Keratinocyte (primary cell): ENCODE measurements around the gene AMZ1. TPM values are rescaled to one million over a fixed set of nuclear protein-coding genes. Genes with fewer than 3 reads are reported as not detected.

Experiments used
- DNase-seq: peaks from one replicate; pipeline ENCODE4 v3.0.0-alpha.2; 2011; ENCODE audit warnings: low read depth, missing footprints, low spot score
- FAIRE-seq: peaks from 2 replicates; lab custom pipeline; 2011; peaks lifted over from hg19 to GRCh38; lab: Jason Lieb, UNC
- H2AFZ ChIP-seq: 2 replicates; pipeline ENCODE4 v1.6.0; 2012; ENCODE audit warnings: low read length, control low read depth, inconsistent platforms; ENCODE audit not compliant: control insufficient read depth
- H3K27ac ChIP-seq: 2 replicates; pipeline ENCODE4 v1.5.1; 2011; ENCODE audit warnings: low read length; ENCODE audit not compliant: control insufficient read depth, insufficient read depth
- H3K27me3 ChIP-seq: 3 replicates; pipeline ENCODE4 v1.6.0; 2011; ENCODE audit warnings: low read length; ENCODE audit not compliant: control insufficient read depth, insufficient read depth; ENCODE audit errors: extremely low read depth
- H3K36me3 ChIP-seq, 2 experiments: 2 replicates in 1 of 2; 3 replicates in 1 of 2; pipeline ENCODE4 v1.5.1; 2011; ENCODE audit warnings: low read length in 2 of 2, mild to moderate bottlenecking in 1 of 2; ENCODE audit not compliant: control insufficient read depth in 2 of 2, insufficient read depth in 2 of 2; ENCODE audit errors: extremely low read depth in 1 of 2
- H3K4me1 ChIP-seq: 3 replicates; pipeline ENCODE4 v1.5.1; 2011; ENCODE audit warnings: low read length; ENCODE audit not compliant: control insufficient read depth, insufficient read depth; ENCODE audit errors: extremely low read depth
- H3K4me2 ChIP-seq: 3 replicates; pipeline ENCODE4 v1.6.0; 2011; ENCODE audit warnings: low read depth, low read length; ENCODE audit not compliant: control insufficient read depth, insufficient read depth; ENCODE audit errors: extremely low read depth
- H3K4me3 ChIP-seq, 3 experiments: fragments of 200-600 bp in 1 of 3; sonication (generic) in 1 of 3; 2 replicates in 2 of 3; 3 replicates in 1 of 3; pipeline ENCODE4 v1.5.1; 2011 to 2016; ENCODE audit warnings: low read length in 3 of 3, mild to moderate bottlenecking in 3 of 3, control low read depth in 2 of 3, inconsistent platforms in 1 of 3, low read depth in 1 of 3, mixed read lengths in 1 of 3, mixed run types in 1 of 3, moderate library complexity in 1 of 3; ENCODE audit not compliant: control insufficient read depth in 2 of 3, insufficient read depth in 2 of 3; ENCODE audit errors: extremely low read depth in 1 of 3
- H3K79me2 ChIP-seq: 2 replicates; pipeline ENCODE4 v1.6.0; 2012; ENCODE audit warnings: low read length; ENCODE audit not compliant: control insufficient read depth, insufficient read depth
- H3K9ac ChIP-seq: 3 replicates; pipeline ENCODE4 v1.6.0; 2011; ENCODE audit warnings: low read length; ENCODE audit not compliant: control insufficient read depth, insufficient read depth; ENCODE audit errors: extremely low read depth
- H3K9me1 ChIP-seq: 3 replicates; pipeline ENCODE4 v1.6.0; 2011; ENCODE audit warnings: low read length; ENCODE audit not compliant: control insufficient read depth, insufficient read depth; ENCODE audit errors: extremely low read depth
- H3K9me3 ChIP-seq: 2 replicates; pipeline ENCODE4 v1.5.1; 2012; ENCODE audit warnings: low read depth, low read length; ENCODE audit not compliant: control insufficient read depth
- H4K20me1 ChIP-seq: 3 replicates; pipeline ENCODE4 v1.6.0; 2011; ENCODE audit warnings: low read length; ENCODE audit not compliant: control insufficient read depth, insufficient read depth; ENCODE audit errors: extremely low read depth
- EZH2 ChIP-seq: IDR thresholded peaks from one replicate; pipeline ENCODE4 v1.6.1; 2012; ENCODE audit warnings: inconsistent platforms, mild to moderate bottlenecking, low read length, moderate library complexity
- dilution Hi-C: fragments of 300-500 bp; cut with MboI; formaldehyde crosslinking; loops from one replicate; pipeline ENCODE4 v1.7.0; 2020; ENCODE audit warnings: low sequenced_read_pairs; ENCODE audit not compliant: extremely low pct_ligation_motif_present
- polyA plus RNA-seq, 5 experiments: library from polyadenylated mRNA; depleted of rRNA in 3 of 5; stranded (reverse) in 3 of 5; stranded (forward) in 1 of 5; unstranded in 1 of 5; fragments of >200 nt; gene quantifications; 1 replicate in 1 of 5; 2 replicates in 3 of 5; 3 replicates in 1 of 5; pipeline versions ENCODE4 v1.2.1 to v1.2.3, GENCODE V29; 2011 to 2012; ENCODE audit warnings: missing spikeins in 2 of 5, low read depth in 1 of 5, low replicate concordance in 1 of 5
- TF ChIP-seq, protein P1 (sequence below), 3 experiments: IDR thresholded peaks in 1 of 3; conservative IDR thresholded peaks in 1 of 3; optimal IDR thresholded peaks in 1 of 3; 2 replicates in 2 of 3; 3 replicates in 1 of 3; pipeline versions ENCODE3 to v1.5.1; 2011; ENCODE audit warnings: low read length in 3 of 3, mild to moderate bottlenecking in 3 of 3, moderate library complexity in 2 of 3, control low read depth in 1 of 3, inconsistent platforms in 1 of 3; ENCODE audit not compliant: insufficient read depth in 2 of 3; ENCODE audit errors: extremely low read depth in 1 of 3

The AMZ1 gene
- polyA plus RNA-seq, 1 donor (not counting 4 experiments of a cell fraction or from before 2014, with no cell fraction given), result 0.04 TPM

DNA sequence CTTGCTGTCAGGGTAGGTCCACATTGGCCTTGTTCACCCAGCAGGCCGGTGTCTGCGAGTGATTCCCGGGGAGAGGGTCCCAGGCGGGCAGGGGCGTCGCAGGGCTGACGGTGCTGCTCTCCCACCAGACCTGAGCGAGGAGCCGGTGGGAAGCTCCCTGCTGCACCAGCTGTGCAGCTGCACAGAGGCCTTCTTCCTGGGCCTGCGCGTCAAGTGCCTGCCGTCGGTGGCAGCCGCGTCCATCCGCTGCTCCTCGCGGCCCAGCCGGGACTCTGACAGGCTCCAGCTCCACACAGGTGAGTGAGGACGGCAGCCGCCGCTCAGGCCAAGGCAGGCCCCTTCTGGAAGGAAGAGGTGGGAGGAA lies 14.6 kb downstream of the AMZ1 start:
- Histone ChIP-seq H3K27ac (no peak overlapping the region), H3K9me1 (no peaks in the 10 kb centered on the region), H3K79me2 (no peaks in the 10 kb centered on the region), H4K20me1 (no peaks in the 10 kb centered on the region), H3K9me3 (no peaks in the 10 kb centered on the region), H3K4me3 (no peak overlapping the region), H3K9ac (no peak overlapping the region), H3K4me1 (no peaks in the 10 kb centered on the region), H3K27me3 (peaks cover 9% of the 10 kb centered on the region), H2AFZ (no peak overlapping the region), H3K4me2 (no peak overlapping the region), H3K36me3 (no peaks in the 10 kb centered on the region)
- FAIRE-seq (no peak), DNase-seq (no peak)
- dilution Hi-C loops, result no loop called here
- no peak for TF ChIP-seq EZH2
- TF ChIP-seq, protein P1, sequence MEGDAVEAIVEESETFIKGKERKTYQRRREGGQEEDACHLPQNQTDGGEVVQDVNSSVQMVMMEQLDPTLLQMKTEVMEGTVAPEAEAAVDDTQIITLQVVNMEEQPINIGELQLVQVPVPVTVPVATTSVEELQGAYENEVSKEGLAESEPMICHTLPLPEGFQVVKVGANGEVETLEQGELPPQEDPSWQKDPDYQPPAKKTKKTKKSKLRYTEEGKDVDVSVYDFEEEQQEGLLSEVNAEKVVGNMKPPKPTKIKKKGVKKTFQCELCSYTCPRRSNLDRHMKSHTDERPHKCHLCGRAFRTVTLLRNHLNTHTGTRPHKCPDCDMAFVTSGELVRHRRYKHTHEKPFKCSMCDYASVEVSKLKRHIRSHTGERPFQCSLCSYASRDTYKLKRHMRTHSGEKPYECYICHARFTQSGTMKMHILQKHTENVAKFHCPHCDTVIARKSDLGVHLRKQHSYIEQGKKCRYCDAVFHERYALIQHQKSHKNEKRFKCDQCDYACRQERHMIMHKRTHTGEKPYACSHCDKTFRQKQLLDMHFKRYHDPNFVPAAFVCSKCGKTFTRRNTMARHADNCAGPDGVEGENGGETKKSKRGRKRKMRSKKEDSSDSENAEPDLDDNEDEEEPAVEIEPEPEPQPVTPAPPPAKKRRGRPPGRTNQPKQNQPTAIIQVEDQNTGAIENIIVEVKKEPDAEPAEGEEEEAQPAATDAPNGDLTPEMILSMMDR (optimal IDR thresholded peaks at IDR 0.05 in 1 of 3, IDR thresholded peaks at IDR 0.05 in 1 of 3, conservative IDR thresholded peaks at IDR 0.05 in 1 of 3; ENCODE audit: extremely low read depth in 1 of 3, insufficient read depth in 2 of 3, low read length in 3 of 3), result no peak

GRCh38 chr7:2705371-2706096 lies 17.5 kb downstream of the AMZ1 start:
- Histone ChIP-seq H3K27ac (no peak overlapping the region), H3K4me2 (no peak overlapping the region), H4K20me1 (no peaks in the 10 kb centered on the region), H3K9me1 (no peaks in the 10 kb centered on the region), H3K27me3 (peaks cover 3% of the 10 kb centered on the region), H3K9ac (no peak overlapping the region), H3K4me3 (no peak overlapping the region), H3K79me2 (no peaks in the 10 kb centered on the region), H2AFZ (no peak overlapping the region), H3K4me1 (no peaks in the 10 kb centered on the region), H3K36me3 (peaks cover 0 to 2% of the 10 kb centered on the region in 2 experiments), H3K9me3 (no peaks in the 10 kb centered on the region)
- DNase-seq, result no peak
- TF ChIP-seq, protein P1 (optimal IDR thresholded peaks at IDR 0.05 in 1 of 3, IDR thresholded peaks at IDR 0.05 in 1 of 3, conservative IDR thresholded peaks at IDR 0.05 in 1 of 3; ENCODE audit: extremely low read depth in 1 of 3, insufficient read depth in 2 of 3, low read length in 3 of 3), result no peak
- TF ChIP-seq EZH2, result no peak
- dilution Hi-C loops, result no loop called here
- no peak for FAIRE-seq
